Retinal pigment epithelial cell (primary cell): ENCODE measurements around the gene ARHGAP31.
"Not testable (repeated sequence)": the region's sequence is repeated elsewhere in the genome, so short reads cannot be mapped to it uniquely, and the experiment has no call there.

Source experiments
- DNase-seq: peaks from one replicate; pipeline ENCODE4 v3.0.0-alpha.2; 2010; ENCODE audit warnings: low read depth
- H3K4me3 ChIP-seq: 2 replicates; pipeline ENCODE4 v1.5.1; 2011; ENCODE audit warnings: mild to moderate bottlenecking, low read length, control low read depth, moderate library complexity
- TF ChIP-seq, protein P1 (sequence below): conservative IDR thresholded peaks from 2 replicates; pipeline ENCODE4 v1.5.1; 2011; ENCODE audit warnings: low read depth, low read length, control low read depth, inconsistent platforms

Gene ARHGAP31

DNA sequence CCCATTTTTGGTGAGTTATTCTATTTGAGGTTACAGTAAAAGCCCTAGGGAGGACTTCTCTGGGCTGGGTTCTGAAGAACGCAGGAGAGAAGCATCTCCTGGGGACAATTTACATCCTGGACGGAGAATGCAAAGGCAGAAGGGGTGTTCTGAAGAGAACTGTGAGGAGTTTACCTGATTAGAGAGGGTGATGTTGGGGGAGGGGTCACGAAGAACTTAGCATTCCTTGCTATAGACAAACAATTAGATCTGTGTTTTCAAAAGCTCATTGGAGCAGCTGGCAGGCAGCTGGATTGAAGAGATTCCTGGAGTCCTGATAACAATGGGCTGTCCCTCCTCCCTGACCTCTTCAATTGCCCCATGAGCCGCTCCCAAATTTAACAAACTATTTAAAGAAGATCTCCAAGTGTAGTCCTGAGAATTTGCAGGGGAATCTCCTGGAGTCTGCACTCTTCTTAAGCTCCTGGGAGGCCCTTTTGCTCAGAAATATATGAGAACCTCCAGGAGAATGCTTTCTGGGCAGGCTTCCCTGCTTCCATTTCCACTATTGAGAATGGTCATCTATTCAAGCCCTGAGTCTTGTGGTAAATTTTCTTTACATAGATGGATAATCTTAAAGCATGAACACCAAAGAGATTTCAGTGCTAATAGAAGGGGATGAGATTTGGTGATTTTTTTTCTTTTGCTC is 55.3 kb downstream of the ARHGAP31 start:
- DNase-seq = no peak
- TF ChIP-seq, protein P1, sequence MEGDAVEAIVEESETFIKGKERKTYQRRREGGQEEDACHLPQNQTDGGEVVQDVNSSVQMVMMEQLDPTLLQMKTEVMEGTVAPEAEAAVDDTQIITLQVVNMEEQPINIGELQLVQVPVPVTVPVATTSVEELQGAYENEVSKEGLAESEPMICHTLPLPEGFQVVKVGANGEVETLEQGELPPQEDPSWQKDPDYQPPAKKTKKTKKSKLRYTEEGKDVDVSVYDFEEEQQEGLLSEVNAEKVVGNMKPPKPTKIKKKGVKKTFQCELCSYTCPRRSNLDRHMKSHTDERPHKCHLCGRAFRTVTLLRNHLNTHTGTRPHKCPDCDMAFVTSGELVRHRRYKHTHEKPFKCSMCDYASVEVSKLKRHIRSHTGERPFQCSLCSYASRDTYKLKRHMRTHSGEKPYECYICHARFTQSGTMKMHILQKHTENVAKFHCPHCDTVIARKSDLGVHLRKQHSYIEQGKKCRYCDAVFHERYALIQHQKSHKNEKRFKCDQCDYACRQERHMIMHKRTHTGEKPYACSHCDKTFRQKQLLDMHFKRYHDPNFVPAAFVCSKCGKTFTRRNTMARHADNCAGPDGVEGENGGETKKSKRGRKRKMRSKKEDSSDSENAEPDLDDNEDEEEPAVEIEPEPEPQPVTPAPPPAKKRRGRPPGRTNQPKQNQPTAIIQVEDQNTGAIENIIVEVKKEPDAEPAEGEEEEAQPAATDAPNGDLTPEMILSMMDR = no peak
- no peak overlapping the region for H3K4me3 ChIP-seq

- H3K4me3 ChIP-seq = no peak overlapping the region
- DNase-seq = no peak
- TF ChIP-seq, protein P1 = no peak
Measured at GRCh38 chr3:119350114-119350513, 55.9 kb downstream of the ARHGAP31 start.

GRCh38 chr3:119351581-119351980 is 57.4 kb downstream of the ARHGAP31 start:
- H3K4me3 ChIP-seq = no peak overlapping the region
- TF ChIP-seq, protein P1 = no peak
- no peak for DNase-seq

- TF ChIP-seq, protein P1 = no peak
- DNase-seq = no peak
- H3K4me3 ChIP-seq = no peak overlapping the region
Measured at GRCh38 chr3:119352034-119352609, 57.9 kb downstream of the ARHGAP31 start.

DNA sequence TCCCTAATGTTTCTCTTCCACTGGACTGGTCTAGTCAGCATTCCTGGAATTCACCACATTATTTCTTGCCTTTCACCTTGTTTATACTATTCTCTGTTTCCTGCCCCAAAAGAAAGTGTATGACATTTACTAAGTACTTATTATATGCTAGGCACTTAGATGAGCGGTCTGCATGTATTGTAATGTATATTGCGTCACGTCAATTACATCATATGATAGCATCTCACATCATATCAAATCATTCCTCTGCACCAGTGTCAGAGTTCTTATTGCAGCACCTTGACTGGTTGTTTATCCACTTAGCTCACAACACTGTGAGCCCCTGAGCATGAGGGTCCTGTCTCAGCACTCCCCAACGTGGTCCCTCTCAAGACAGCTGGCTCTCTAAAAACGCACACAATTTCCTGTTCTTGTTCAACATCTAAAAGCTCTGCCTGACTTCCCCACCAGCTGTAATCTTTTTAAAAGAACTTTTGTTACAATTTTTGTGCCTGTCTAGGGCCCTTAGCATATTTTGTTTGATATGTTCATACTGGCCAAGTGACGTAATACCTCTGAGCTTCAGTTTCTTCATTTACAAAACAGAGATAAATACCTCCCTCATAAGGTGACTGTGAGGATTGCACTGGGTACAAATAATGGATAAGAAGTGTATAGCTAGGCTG is 58.8 kb downstream of the ARHGAP31 start:
- TF ChIP-seq, protein P1 = peak; percentile 32
- peak; percentile 24 for DNase-seq
- no peak overlapping the region for H3K4me3 ChIP-seq

DNA sequence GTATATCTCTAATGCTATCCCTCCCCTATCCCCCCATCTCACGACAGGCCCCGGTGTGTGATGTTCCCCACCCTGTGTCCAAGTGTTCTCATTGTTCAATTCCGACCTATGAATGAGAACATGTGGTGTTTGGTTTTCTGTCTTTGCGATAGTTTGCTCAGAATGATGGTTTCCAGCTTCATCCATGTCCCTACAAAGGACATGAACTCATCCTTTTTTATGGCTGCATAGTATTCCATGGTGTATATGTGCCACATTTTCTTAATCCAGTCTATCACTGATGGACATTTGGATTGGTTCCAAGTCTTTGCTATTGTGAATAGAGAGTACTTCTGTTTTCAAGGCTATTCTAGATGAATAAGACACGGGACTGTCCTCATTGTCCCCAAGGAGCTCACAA is 61.4 kb downstream of the ARHGAP31 start:
- DNase-seq, H3K4me3 ChIP-seq: not testable (repeated sequence)

GRCh38 chr3:119356646-119357045 is 62.5 kb downstream of the ARHGAP31 start:
- H3K4me3 ChIP-seq = no peak overlapping the region
- TF ChIP-seq, protein P1 = no peak
- no peak for DNase-seq
